ENCODE measurements around the gene DYNC2I2.

- TF ChIP-seq CTCF (IDR thresholded peaks at IDR 0.05), result no peak
- TF ChIP-seq POLR2A (IDR thresholded peaks at IDR 0.05), result no peak
Measured at GRCh38 chr9:128651798-128652197, 4.8 kb downstream of the DYNC2I2 start.

Measured in esophagus squamous epithelium (tissue), 4 donors.